Peyer's patch (tissue), 4 donors: ENCODE data around the gene TXNRD2. TPM values are rescaled to one million over a fixed set of nuclear protein-coding genes. Genes with fewer than 3 reads are reported as not detected.
A peak's percentile ranks its signal among the peaks of the same experiment; 100 is the strongest.

Experiments
- DNase-seq, 3 donors: peaks; one replicate each; pipeline ENCODE4 v3.0.0-alpha.2; 2017 to 2019
- H3K27ac ChIP-seq, 4 donors: fragments of 200-600 bp; sonication (generic); one replicate each; pipeline ENCODE4 v1.5.1; 2016 to 2019
- H3K27me3 ChIP-seq, 2 donors: fragments of 200-600 bp; sonication (generic); one replicate each; pipeline ENCODE4 v1.5.1; 2019
- H3K36me3 ChIP-seq, 3 donors: fragments of 200-600 bp; sonication (generic); one replicate each; pipeline ENCODE4 v1.5.1; 2016 to 2019
- H3K4me1 ChIP-seq, 4 donors: fragments of 200-600 bp; sonication (generic); one replicate each; pipeline ENCODE4 v1.5.1; 2016 to 2019
- H3K4me3 ChIP-seq, 4 donors: fragments of 200-600 bp; sonication (generic); 1 replicate in 3 of 4; 2 replicates in 1 of 4; pipeline ENCODE4 v1.5.1; 2016 to 2019; ENCODE audit warnings: mild to moderate bottlenecking in 1 of 4
- H3K9me3 ChIP-seq, 4 donors: fragments of 200-600 bp; sonication (generic); one replicate each; pipeline ENCODE4 v1.5.1; 2016 to 2019; ENCODE audit warnings: mild to moderate bottlenecking in 1 of 4
- POLR2A ChIP-seq, 2 donors: fragments of 450-650 bp; IDR thresholded peaks; one replicate each; pipeline ENCODE4 v1.5.1; 2017; ENCODE audit warnings: antibody characterized with exemption in 2 of 2, mild to moderate bottlenecking in 2 of 2, moderate library complexity in 2 of 2
- total RNA-seq, 4 donors: library from RNA; depleted of rRNA; stranded (reverse); fragments of >200 nt; gene quantifications; one replicate each; pipeline ENCODE4 v1.1.0, GENCODE V29; 2016
- TF ChIP-seq, protein P1 (sequence below), 6 experiments: fragments of 450-650 bp in 4 of 6; fragments of 200-600 bp in 2 of 6; sonication (generic) in 1 of 6; IDR thresholded peaks; one replicate each; pipeline ENCODE4 v1.5.1; 2017 to 2019; ENCODE audit warnings: antibody characterized with exemption in 6 of 6, mild to moderate bottlenecking in 3 of 6, moderate library complexity in 1 of 6

Gene TXNRD2
- total RNA-seq, 4 donors from 2014 or later: 24.7 to 29.8 (median 27.2) TPM

- no peak for DNase-seq
- Histone ChIP-seq H3K27ac (no peak overlapping the region), H3K9me3 (no peaks in the 10 kb centered on the region), H3K27me3 (no peaks in the 10 kb centered on the region), H3K4me3 (no peak overlapping the region), H3K36me3 (peaks cover 0 to 16% (median 0%) of the 10 kb centered on the region in 3 donors), H3K4me1 (peaks cover 2 to 24% (median 12%) of the 10 kb centered on the region in 4 donors)
- TF ChIP-seq, protein P1, sequence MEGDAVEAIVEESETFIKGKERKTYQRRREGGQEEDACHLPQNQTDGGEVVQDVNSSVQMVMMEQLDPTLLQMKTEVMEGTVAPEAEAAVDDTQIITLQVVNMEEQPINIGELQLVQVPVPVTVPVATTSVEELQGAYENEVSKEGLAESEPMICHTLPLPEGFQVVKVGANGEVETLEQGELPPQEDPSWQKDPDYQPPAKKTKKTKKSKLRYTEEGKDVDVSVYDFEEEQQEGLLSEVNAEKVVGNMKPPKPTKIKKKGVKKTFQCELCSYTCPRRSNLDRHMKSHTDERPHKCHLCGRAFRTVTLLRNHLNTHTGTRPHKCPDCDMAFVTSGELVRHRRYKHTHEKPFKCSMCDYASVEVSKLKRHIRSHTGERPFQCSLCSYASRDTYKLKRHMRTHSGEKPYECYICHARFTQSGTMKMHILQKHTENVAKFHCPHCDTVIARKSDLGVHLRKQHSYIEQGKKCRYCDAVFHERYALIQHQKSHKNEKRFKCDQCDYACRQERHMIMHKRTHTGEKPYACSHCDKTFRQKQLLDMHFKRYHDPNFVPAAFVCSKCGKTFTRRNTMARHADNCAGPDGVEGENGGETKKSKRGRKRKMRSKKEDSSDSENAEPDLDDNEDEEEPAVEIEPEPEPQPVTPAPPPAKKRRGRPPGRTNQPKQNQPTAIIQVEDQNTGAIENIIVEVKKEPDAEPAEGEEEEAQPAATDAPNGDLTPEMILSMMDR (IDR thresholded peaks at IDR 0.05): no peak
- no peak for TF ChIP-seq POLR2A (IDR thresholded peaks at IDR 0.05)
These were observed 90.9 kb downstream of the TXNRD2 start for GRCh38 chr22:19850763-19851109.

DNA sequence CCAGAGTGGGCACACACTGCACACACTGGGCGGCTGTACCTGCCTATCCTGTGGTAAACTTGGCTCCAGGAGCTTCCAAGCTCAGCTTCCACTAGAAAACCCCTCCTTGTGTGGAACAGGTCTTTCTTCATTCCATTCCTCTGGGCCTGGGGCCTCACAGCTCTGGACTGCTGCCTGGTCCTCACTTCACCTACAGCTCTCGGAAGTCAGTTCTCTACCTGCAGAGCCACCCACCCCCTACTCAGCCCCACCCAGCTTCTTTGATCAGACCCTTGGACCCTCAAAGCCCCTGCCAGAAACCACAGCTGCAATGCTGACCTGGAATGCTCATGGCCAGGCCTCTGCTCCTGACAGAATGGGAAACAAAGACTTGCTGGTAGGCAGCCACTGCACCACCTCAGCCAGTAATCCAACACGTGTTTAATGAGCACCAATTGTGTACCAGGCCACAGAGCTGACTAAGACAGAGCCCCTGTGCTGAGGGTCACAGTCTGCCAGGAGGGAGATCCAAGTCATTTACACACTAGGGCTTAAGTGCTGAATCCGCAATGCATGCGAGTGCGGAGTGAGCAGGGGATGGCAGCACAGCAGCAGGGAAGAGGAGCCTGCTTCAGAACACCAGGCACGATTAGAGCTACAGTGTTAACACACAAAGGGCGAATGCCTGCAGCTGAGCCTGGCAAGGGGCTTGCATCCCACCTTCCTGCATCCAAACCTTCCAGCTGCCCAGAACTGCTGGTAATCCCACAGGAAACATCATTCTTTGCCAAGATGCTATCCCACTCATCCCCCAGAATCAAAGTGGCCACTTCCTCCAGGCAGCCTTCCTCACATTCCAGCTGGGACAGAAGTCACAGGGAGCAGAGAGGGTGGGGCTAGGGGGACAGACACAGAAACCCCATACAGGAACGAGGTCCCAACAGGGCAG, 91.5 kb downstream of the TXNRD2 start:
- Histone ChIP-seq H3K36me3 (peaks cover 0 to 16% (median 0%) of the 10 kb centered on the region in 3 donors), H3K27me3 (no peaks in the 10 kb centered on the region), H3K4me3 (no peak overlapping the region), H3K27ac (peak overlapping the region in 1 of 4 donors; percentile 6), H3K4me1 (peaks cover 0 to 19% (median 13%) of the 10 kb centered on the region in 4 donors), H3K9me3 (no peaks in the 10 kb centered on the region)
- no peak for DNase-seq
- TF ChIP-seq POLR2A (IDR thresholded peaks at IDR 0.05): no peak
- TF ChIP-seq, protein P1 (IDR thresholded peaks at IDR 0.05): no peak

GRCh38 chr22:19848298-19849224, 93.1 kb downstream of the TXNRD2 start:
- Histone ChIP-seq H3K9me3 (no peaks in the 10 kb centered on the region), H3K27me3 (no peaks in the 10 kb centered on the region), H3K4me3 (no peak overlapping the region), H3K36me3 (peaks cover 0 to 16% (median 0%) of the 10 kb centered on the region in 3 donors), H3K27ac (peak overlapping the region in 2 of 4 donors; percentile 29 to 77), H3K4me1 (peaks cover 0 to 22% (median 12%) of the 10 kb centered on the region in 4 donors)
- peak in 1 of 2 donors; percentile 53 for TF ChIP-seq POLR2A (IDR thresholded peaks at IDR 0.05)
- TF ChIP-seq, protein P1 (IDR thresholded peaks at IDR 0.05): no peak
- peak; percentile 16 to 88 (median 82) for DNase-seq

DNA sequence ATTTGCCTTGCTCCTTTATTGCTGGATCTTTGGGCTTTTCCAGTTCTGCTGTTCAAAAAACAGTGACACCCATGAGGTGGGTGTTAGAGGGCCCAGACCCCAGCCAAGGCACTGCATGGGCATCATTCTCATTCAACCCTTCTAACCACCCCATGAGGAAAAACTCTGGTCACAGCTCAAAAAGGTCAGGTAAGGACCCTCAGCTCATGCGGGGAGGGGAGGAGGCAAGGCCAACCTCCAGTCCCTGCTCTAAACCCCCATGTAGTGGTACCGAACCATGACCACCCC, 94.3 kb downstream of the TXNRD2 start:
- peak in 1 of 3 donors; percentile 6 for DNase-seq
- H3K36me3 ChIP-seq: peaks cover 0 to 16% (median 0%) of the 10 kb centered on the region in 3 donors
- H3K4me3 ChIP-seq: no peak overlapping the region
- H3K27me3 ChIP-seq: no peaks in the 10 kb centered on the region
- no peak overlapping the region for H3K27ac ChIP-seq
- H3K9me3 ChIP-seq: no peaks in the 10 kb centered on the region
- TF ChIP-seq, protein P1 (IDR thresholded peaks at IDR 0.05): no peak
- TF ChIP-seq POLR2A (IDR thresholded peaks at IDR 0.05): no peak
- H3K4me1 ChIP-seq: peaks cover 0 to 13% (median 5%) of the 10 kb centered on the region in 4 donors

DNA sequence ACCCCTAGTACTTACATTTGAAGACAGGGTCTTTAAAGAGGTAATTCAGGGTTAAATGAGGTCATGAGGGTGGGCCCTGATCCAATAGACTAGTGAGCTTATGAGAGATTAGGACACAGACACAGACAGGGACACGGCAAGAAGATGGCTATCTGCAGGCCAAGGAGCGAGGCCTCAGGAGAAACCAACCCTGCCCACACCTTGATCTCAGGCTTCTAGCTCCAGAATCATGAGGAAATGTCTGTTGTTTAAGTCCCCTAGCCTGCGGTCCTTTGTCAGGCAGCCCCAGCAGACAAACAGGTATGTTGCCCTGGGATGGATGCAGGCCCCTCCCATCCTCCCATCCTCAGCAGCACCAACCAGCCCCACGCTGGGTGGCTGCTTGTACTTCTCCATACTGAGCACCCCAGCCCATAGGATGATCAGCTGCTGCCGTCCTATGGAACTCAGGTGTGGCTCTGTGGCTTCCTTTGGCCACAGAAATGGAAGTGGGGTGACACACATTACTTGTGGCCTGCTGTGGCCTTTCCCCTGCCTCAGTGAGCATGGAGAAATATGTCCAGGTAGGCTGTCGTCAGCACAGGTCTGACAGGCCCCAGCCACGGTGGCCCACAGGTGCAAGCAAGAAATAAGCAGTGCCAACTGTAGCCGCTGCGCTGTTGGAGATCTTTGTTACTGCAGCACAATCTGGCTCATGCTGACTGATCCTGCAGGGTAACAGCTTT, 94.8 kb downstream of the TXNRD2 start:
- no peak for DNase-seq
- Histone ChIP-seq H3K4me3 (no peak overlapping the region), H3K36me3 (peaks cover 0 to 12% (median 0%) of the 10 kb centered on the region in 3 donors), H3K9me3 (no peaks in the 10 kb centered on the region), H3K27ac (no peak overlapping the region), H3K4me1 (peaks cover 0 to 13% (median 5%) of the 10 kb centered on the region in 4 donors), H3K27me3 (no peaks in the 10 kb centered on the region)
- TF ChIP-seq, protein P1 (IDR thresholded peaks at IDR 0.05): no peak
- no peak for TF ChIP-seq POLR2A (IDR thresholded peaks at IDR 0.05)
